ENCODE data around the gene GPC5.

Gene GPC5

DNA sequence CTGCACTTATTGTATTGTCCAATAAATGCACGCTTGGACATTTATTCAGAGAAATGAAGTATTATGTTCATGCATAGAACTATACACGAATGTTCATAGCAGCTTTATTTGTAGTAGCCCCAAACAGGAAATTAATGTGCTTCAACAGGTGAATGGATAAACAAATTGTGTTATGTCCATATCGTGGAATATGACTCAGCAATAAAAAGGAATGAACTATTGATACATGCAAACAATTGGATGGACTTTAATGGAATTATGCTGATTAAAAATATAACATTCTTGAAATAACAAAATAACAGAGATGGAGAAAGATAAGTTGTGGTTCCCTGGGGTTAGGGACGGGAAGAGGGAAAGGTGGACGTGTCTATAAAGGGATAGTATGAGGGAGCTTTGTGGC lies 65.9 kb downstream of the GPC5 start:
- DNase-seq: no peak

DNA sequence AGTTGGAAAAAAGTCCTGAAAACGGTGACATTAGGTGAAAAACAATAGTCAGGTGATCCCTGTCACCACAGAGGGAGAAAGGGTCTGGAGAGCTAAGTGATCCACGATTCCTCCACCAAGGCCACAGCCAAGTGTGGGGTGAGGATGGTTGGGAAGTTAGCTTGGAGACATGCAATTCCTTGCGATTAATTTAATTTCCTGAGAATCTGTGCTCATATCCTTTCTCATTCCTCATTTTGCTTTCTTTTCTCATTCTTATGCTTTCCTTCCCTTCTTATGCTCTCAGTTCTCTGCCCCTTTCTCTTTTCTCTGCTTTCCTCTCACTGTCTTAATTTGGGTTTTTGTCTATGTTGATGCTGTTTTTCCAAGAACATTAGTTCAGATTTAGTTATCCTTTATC lies 68.8 kb downstream of the GPC5 start:
- no peak for DNase-seq

DNA sequence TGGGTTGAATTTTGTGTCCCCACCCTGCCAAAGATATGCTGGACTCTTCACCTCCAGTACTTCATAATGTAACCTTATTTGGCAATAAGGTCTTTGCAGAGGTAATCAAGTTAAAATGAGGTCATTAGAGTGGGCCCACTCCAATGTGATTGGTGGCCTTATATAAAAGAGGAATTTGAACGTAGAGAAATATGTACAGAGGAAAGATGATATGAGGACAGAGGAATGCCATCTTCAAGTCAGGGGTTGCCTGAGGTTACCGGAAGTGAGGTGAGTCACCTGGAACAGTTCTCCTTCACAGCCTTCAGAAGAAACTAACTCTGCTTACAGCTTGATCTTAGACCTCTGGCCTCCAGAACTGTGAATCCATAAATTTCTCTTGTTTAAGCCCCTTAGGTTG lies 69.9 kb downstream of the GPC5 start:
- DNase-seq: no peak

DNA sequence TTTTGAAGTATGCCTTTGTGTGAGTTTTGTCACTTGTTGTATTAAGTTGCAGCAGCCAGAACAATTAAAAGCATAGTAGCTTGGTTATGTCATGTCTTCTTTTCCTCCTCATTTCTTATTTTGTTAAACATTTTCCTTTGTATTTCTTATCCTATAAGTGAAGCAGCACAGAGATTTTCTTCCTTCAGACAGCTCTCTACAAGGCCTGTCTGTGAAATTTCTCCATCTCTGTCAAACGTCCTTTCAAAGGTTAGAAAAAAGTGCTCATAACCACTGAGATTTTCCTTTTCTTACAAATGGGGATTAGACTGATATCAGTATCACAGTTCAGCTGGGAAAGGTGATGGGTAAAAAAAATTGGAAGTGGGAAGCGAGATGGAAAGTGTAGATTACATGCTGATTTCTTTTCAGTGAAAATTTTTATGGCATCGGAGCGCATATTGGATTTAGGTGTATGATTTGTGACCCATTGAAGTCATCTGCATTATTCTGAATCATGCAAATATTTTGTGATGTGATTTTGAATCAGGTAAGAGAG lies 71.7 kb downstream of the GPC5 start:
- DNase-seq: no peak

DNA sequence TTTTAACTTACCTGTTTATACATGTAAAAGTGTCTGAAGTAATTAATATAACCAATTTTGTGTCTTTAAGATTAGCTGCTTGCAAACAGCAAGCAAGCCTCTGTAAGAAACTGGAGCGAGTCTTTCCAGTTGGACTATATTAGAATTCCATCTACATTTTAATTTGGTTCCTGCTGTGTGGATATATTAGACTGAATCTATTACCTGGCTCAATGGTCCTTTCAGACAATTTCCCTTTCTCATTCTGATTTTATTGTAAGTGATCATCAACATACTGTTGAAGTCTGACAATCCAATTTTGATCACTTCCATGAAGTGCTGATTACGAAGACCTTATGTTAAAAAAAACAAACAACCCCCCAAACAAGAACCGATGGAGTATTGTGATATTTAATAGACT lies 72.3 kb downstream of the GPC5 start:
- no peak for DNase-seq

DNA sequence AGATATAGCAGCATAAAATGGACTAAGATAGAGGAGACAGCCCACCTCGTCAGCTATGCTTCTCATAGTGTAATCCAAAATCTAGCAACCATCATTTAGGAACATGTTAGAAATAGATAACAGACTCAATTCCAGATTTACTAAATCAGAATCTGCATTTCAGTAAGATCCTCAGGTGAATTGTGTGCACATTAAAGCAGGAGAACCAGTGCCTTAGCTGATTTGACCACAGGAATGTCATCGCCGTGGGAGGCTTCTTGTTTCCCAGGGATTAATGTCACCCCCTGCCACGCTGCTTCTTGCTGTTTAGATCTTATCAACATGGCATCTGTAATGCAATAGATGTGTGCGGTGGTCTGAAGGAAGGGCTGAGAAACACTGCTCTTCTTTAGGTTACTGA lies 84.0 kb downstream of the GPC5 start:
- DNase-seq: no peak

DNA sequence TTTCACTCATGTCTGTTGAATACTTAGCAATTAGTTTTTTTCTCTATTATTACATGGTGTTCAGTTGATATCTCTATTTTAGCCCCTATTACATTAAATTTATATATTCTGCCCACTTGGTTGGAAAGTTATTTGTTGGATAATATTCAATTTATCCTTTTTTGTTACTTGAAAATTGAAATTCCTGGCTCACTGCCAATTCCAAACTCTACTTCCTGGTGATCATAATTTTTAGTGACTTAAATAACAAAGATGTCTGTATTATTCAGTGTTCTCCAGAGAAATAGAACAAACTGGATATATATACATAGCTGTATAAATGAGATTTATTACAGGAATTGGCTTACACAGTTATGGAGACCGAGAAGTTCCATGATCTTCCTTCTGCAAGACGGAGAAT lies 93.6 kb downstream of the GPC5 start:
- no peak for DNase-seq

DNA sequence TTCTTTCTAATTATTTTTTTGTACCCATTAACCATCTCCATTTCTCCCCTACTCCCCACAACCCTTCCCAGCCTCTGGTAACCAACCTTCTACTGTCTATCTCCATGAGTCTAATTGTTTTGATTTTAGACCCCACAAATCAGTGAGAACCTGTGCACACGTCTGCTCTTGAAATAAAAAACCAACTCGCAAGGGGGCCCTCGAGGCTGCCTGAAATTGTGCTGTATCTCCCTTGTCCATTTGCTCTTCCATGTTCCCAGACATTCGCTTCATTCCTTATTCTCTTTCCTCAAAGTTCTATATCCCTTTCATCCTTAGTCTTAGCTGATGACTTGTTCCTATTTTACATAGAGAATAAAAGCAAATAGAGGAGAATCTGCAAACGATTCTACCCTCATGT lies 95.0 kb downstream of the GPC5 start:
- no peak for DNase-seq

DNA sequence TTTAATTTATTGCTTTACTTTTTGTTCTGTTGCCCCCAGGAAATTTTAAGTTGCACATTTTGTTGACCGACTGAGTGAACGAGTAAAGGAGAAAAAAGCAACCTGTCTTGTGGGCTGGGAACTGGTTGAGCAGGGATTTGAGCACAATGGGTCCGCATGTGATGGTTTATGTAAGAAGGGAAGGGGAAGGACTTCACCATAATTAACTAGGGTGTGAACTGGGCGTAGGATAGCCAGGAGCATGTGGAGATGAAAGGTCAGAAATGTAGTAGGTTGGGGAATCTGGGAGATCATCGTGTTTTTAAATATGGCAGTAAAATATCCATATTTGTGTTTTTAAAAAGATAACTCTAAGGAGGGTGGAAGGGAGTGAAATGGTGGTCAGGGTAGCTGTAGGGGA lies 99.9 kb downstream of the GPC5 start:
- DNase-seq: no peak

DNA sequence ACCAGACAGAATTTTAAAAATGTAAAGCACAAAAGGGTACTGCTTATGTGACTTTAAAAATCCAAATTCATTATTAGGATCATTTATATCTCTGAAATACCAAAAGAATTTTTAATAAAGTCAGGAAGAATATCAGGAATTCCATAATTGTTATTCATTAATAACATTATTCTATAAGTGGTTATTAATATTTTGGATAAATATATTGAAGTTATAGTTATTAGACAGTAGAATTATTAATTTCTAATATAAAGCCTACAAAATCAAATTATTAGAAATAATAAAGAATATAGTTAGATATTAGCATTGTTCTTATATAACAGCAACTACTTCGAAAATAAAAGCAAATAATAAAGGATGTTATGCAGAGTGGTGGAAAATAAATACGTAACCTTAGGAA lies 105.8 kb downstream of the GPC5 start:
- no peak for DNase-seq

DNA sequence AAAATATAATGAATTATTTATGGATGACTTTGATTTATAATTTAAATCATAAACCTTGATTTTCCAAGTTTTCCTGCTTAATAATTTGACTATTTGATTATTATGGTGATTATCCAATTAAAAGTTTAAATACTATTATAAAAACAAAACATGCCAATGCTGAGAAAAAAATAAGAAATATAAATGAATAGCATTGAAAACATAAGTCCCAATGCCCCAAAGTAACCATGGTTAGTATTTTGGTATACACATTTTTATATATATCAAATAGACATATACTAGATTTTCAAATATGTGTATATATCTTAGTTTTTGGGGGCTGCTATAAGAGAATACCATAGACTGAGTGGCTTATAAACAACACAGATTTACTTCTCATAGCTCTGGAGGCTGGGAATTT lies 108.3 kb downstream of the GPC5 start:
- no peak for DNase-seq

DNA sequence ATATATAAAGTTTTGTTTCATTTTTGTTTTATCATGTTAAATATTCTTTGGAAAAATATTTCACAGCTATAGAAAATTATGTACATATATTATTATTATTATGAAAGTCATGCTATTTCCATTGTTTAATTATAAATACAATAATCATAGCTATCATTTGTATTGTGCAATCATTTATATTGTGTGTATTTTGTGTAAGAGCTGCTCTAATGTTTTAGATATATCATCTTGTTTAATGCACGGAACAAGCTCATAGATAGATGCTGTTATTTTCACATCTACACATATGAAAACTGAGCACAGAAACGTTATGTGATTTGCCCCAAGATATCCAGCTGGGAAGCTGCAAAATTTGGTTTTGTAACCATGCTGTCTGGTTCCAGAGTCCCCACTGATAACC lies 111.6 kb downstream of the GPC5 start:
- DNase-seq: no peak

DNA sequence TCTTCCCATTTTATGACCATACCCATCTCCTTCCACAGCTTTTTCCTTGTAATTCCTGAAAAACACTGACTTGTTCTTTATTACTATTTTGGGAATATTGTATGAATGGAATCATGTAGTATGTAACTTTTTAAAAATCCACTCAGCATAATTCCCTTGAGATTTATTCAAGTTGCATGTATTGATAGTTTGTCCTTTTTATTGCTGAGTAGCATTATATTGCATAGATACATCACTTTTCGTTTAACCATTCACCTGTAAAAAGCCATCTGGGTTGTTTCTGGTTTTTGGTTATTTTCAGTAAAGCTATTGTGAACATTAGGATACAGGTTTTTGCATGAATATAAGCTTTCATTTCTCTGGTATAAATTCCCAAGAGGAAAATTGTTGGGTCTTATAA lies 115.4 kb downstream of the GPC5 start:
- no peak for DNase-seq

DNA sequence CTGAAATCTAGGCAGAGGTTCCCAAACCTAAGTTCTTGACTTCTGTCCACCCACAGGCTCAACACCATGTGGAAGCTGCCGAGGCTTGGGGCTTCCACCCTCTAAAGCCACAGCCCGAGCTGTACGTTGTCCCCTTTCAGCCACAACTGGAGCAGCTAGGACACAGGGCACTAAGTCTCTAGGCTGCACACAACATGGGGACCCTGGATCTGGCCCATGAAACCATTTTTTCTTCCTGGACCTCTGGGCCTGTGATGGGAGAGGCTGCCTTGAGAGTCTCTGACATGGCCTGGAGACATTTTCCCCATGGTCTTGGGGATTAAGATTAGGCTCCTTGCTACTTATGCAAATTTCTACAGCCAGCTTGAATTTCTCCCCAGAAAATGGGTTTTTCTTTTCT lies 118.4 kb downstream of the GPC5 start:
- DNase-seq: no peak

DNA sequence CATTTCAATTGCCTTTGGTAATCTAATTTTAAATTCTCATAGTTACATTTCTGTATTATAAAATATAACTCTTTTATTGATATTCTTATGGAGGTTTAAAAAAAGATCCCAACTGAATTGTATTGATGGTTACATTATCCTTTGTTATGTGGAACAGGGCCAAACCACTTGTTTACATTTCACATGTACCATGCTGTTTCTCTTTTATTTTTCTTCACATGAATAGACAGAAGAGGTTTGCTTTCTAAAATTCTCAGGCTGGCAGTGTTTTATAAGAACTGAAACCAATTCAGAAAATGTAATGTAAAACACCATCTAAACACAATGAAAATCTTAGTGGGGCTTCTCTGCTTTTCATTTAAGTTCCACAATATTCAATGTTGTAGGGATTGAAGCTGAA lies 122.5 kb downstream of the GPC5 start:
- DNase-seq: no peak

DNA sequence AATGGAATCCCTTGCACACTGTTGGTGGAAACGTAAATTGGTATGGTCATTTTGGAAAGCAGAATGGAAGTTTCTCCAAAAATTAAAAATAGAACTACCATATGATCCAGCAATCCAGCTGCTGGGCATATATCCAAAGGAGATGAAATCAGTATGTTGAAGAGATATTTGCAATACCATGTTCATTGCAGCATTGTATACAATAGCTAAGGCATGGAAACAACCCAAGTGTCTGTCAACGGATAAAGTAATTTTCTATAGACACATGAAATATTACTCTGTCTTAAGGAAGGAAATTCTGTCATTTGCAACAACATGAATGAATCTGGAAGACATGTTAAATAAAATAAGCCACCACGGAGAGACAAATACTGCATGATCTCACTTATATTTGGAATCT lies 124.7 kb downstream of the GPC5 start:
- no peak for DNase-seq

DNA sequence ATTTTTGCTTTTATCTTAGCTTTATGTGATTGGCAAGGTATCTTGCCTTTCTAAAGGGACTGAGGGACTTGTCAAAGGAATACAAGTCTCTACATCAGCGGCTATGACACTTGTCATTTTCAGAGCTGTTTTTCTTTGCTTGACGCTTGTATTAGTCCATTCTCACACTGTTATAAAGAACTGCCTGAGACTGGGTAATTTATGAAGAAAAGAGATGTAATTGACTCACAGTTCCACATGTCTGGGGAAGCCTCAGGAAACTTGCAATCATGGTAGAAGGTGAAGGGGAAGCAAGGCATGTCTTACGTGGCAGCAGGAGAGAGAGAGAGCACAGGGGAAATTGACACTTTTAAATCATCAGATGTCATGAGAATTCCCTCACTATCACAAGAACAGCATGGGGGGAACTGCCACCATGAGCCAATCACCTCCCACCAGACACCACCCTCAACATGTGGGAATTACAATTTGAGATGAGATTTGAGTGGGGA lies 128.2 kb downstream of the GPC5 start:
- no peak for DNase-seq

DNA sequence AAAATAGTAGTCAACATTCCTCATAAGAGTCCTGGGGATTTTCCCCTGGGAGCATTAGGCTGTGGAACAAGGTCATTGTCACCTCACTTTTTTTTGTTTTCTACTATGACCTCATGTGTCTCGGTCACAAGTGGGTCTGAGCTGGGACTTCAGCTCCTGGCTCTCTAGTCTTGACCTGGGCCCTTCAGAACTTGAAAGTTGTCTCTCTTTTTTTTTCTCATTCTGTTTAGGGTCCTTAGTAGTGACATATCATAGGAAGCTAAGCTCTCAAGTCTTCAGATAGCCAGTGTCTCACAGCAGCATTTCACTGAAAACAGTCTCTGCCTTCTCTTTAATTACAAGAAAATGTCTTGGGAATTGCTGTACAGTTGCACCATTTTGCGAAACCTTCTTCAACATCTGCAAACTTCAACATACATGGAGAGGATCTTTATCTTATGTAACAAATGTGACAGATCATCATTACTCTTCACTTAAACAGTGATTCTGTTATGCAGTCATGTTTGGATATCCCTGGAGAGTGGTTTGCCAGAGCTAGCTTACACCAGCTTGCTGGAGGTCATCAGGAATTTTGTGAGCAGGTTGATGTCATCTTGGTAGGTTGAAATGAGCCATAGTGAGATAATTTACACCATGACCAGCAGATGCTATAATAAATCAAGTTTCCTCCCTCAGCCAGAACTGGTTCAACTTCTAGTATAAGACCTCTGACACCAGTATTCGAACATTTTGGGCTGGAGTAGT lies 131.5 kb downstream of the GPC5 start:
- DNase-seq: no peak

DNA sequence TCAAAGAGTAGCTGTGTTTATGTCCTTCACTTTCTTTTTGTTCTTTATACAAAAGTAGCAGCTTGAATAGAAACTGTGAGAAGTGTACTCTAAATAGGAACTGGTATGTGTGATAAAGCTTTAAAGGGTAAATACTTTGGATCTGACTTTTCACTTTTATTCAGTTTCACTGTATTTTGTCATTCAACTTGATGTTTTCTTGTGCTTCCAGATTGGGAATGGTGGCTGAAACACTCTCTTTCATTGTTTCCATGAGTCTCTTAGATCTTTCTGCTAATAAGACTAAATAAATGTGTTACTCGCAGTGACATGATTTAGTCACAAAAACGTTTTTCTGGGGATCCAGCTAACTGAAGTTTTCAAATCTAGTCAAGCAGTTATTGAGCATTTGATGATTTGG lies 133.2 kb downstream of the GPC5 start:
- DNase-seq: no peak

DNA sequence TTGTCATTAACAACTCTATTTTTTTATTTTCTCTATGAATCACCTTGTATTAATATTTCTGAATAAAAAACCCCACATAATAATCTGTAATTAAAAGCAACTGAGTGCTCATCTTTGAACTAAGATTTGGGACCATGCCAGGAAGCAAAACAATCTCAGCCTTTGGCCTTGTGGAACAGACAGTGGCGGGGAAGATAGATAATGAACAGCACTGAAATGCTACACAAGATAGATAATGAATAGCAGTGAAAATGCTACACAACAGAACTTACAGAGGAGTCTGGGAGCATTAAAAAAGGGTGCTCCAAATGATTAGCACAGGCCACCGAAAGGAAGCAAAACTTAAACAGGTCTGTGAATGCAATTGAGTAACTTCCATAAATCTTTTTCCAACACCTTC lies 134.9 kb downstream of the GPC5 start:
- no peak for DNase-seq

DNA sequence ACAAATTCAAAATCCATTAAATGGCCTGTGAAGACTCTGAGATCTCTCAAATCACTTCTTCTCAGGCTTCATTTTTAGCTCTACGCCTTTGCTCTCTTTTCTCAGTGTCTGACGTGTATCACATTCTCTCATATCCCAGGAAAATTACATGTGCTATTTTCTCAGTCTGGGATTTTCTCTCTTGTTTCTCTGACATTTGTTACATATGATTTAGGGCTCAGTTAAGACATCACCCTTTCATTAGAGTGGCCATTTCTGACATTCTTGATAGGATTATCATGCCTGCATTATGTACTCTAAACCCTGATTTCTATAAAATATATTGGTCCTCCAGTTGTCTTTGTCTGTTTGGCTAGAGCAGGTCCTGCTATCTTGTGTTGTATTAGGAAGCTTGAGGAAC lies 136.6 kb downstream of the GPC5 start:
- no peak for DNase-seq

DNA sequence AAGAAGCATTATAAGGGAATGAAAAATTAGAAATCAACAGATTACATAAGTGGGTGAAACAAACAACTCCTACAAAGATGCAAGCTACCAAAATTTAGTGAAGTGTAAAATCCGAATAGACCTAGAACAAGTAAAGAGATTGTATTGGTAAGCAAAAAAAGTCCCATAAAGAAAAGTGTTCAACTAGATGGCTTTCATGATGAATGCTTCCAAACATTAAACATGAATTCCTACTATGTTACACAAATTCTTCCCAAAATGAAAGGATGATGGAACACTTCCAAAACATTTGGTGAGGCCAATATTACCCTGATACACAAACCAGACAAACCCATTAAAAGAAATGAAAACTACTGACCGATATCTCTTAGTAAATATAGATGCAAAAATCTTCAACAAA lies 139.0 kb downstream of the GPC5 start:
- DNase-seq: no peak

DNA sequence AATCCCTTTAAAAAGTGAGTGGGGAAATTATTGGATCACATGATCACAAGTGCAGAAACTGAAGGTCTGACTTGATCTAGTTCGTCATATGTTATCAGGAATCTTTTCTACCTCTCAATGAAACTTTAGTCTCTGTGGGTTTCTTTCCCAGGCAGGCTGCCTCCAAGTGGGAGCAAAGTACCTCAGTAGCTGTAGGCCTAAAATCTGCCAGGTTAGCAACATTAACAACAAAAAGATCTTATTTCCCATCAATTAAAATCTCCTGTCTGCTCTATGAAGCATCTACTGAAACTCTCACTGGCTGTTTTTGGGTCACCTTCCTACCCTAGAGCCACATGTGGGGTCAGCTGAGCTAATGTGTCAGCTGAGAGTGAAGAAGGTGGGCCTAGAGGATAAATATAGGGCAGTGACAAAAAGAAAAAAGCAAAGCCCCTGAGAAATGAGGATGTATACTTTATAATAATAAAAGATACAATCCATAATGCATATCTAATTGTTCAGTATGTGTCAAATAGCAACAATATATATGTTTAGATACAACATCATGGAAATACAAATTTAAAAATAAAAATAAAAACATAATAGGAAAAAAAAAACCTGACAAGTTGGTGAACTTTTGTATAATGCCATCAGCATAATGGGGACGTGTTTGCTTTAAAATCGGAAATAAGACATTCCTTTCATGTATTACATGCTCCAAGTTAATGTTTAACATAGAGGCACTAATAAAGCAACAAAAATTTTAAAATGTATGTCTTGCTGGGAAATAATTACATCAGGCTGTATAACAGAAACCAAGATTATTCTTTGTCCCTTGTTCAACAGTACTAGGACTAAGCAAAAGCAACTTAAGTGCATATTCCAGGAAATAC lies 141.1 kb downstream of the GPC5 start:
- no peak for DNase-seq

DNA sequence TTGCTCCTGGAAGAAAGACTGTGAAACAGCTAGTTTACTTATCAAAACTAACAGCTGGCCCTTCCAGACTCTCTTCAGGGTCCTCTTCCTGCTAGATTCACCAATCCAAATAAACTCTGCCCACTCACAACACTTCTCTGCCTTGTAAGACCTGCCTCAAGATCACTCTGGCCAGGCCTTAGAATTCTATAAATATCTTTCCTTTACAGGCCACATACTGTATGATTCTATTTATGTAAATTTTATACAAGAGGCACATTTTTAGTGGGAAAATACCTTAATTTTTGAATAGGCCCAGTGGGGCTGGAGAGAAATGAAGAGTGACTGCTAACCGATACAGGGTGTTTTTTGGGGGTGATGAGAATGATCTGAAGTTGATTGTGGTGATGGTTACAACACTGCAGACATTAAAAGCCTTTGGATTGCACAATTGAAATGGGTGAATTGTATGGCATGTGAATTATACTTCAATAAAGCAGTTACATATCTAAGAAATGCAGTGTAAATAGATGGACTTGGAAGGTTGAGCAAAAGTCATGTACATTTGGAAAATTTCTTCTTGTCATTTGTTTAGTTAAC lies 141.8 kb downstream of the GPC5 start:
- no peak for DNase-seq
